ENCODE data around the gene KCNMB2. TPM values are rescaled to one million over a fixed set of nuclear protein-coding genes. Genes with fewer than 3 reads are reported as not detected.

Gene KCNMB2
- total RNA-seq, 2 donors from 2014 or later, result 0.68 TPM; not detected in 1

GRCh38 chr3:178772746-178773145 lies 236.5 kb downstream of the KCNMB2 start:
- no peaks in the 10 kb centered on the region for H3K4me1 ChIP-seq (replicated peaks)
- 86% methylated on average over 4 of the region's 4 CpGs for WGBS

GRCh38 chr3:178773358-178773757 lies 237.1 kb downstream of the KCNMB2 start:
- intact Hi-C loops (cut with DNase I), result no loop called here
- DNase-seq (ENCODE audit: low spot score), result no peak
- H3K4me1 ChIP-seq (replicated peaks), result no peaks in the 10 kb centered on the region
- no peaks in the 10 kb centered on the region for H3K36me3 ChIP-seq
- no peaks in the 10 kb centered on the region for H3K9me3 ChIP-seq
- 86% methylated on average over 1 of the region's 1 CpG for WGBS
- TF ChIP-seq POLR2AphosphoS5 (IDR thresholded peaks at IDR 0.05), result no peak
- TF ChIP-seq POLR2A (IDR thresholded peaks at IDR 0.05), result no peak
- no peak for TF ChIP-seq CTCF (IDR thresholded peaks at IDR 0.05)
- H3K27me3 ChIP-seq (replicated peaks; ENCODE audit: insufficient read depth), result no peaks in the 10 kb centered on the region
- H3K4me3 ChIP-seq, result no peak overlapping the region
- no peak overlapping the region for H3K27ac ChIP-seq

More at GRCh38 chr3:178772746-178773145, 236.5 kb downstream of the KCNMB2 start:
- Histone ChIP-seq H3K27me3 (replicated peaks; ENCODE audit: insufficient read depth) (no peaks in the 10 kb centered on the region), H3K4me3 (no peak overlapping the region), H3K9me3 (no peaks in the 10 kb centered on the region), H3K36me3 (no peaks in the 10 kb centered on the region), H3K27ac (no peak overlapping the region)
- DNase-seq (ENCODE audit: low spot score), result no peak
- intact Hi-C loops (cut with DNase I), result no loop called here
- TF ChIP-seq POLR2A (IDR thresholded peaks at IDR 0.05) (no peak), CTCF (IDR thresholded peaks at IDR 0.05) (no peak), POLR2AphosphoS5 (IDR thresholded peaks at IDR 0.05) (no peak)

GRCh38 chr3:178777718-178778411 lies 241.6 kb downstream of the KCNMB2 start:
- Histone ChIP-seq H3K4me1 (replicated peaks) (no peaks in the 10 kb centered on the region), H3K27me3 (replicated peaks; ENCODE audit: insufficient read depth) (peaks cover 3% of the 10 kb centered on the region), H3K27ac (no peak overlapping the region), H3K36me3 (no peaks in the 10 kb centered on the region), H3K4me3 (no peak overlapping the region), H3K9me3 (no peaks in the 10 kb centered on the region)
- intact Hi-C loops (cut with DNase I), result no loop called here
- TF ChIP-seq CTCF (IDR thresholded peaks at IDR 0.05) (no peak), POLR2A (IDR thresholded peaks at IDR 0.05) (no peak), POLR2AphosphoS5 (IDR thresholded peaks at IDR 0.05) (no peak)
- no peak for DNase-seq (ENCODE audit: low spot score)
- WGBS, result 76% methylated on average over 4 of the region's 4 CpGs

- WGBS, result 80% methylated on average over 4 of the region's 4 CpGs
- no peak overlapping the region for H3K27ac ChIP-seq
- intact Hi-C loops (cut with DNase I), result no loop called here
- H3K36me3 ChIP-seq, result no peaks in the 10 kb centered on the region
- no peaks in the 10 kb centered on the region for H3K4me1 ChIP-seq (replicated peaks)
- TF ChIP-seq CTCF (IDR thresholded peaks at IDR 0.05), result no peak
- TF ChIP-seq POLR2A (IDR thresholded peaks at IDR 0.05), result no peak
- TF ChIP-seq POLR2AphosphoS5 (IDR thresholded peaks at IDR 0.05), result no peak
- H3K9me3 ChIP-seq, result no peaks in the 10 kb centered on the region
- no peak overlapping the region for H3K4me3 ChIP-seq
- no peak for DNase-seq (ENCODE audit: low spot score)
- H3K27me3 ChIP-seq (replicated peaks; ENCODE audit: insufficient read depth), result peaks cover 3% of the 10 kb centered on the region
Measured at GRCh38 chr3:178778589-178778988, 242.4 kb downstream of the KCNMB2 start.

- TF ChIP-seq POLR2A (IDR thresholded peaks at IDR 0.05) (no peak), CTCF (IDR thresholded peaks at IDR 0.05) (no peak), POLR2AphosphoS5 (IDR thresholded peaks at IDR 0.05) (no peak)
- intact Hi-C loops (cut with DNase I), result no loop called here
Measured at GRCh38 chr3:178785961-178786360, 249.7 kb downstream of the KCNMB2 start.

More at GRCh38 chr3:178785961-178786360, 249.7 kb downstream of the KCNMB2 start:
- Histone ChIP-seq H3K27me3 (replicated peaks; ENCODE audit: insufficient read depth) (no peaks in the 10 kb centered on the region), H3K4me3 (no peak overlapping the region), H3K9me3 (no peaks in the 10 kb centered on the region), H3K36me3 (no peaks in the 10 kb centered on the region), H3K4me1 (replicated peaks) (no peaks in the 10 kb centered on the region), H3K27ac (no peak overlapping the region)
- DNase-seq (ENCODE audit: low spot score), result no peak
